Measurements from ENCODE around the gene KAZN.
A peak's percentile ranks its signal among the peaks of the same experiment; 100 is the strongest.

Gene KAZN

DNA sequence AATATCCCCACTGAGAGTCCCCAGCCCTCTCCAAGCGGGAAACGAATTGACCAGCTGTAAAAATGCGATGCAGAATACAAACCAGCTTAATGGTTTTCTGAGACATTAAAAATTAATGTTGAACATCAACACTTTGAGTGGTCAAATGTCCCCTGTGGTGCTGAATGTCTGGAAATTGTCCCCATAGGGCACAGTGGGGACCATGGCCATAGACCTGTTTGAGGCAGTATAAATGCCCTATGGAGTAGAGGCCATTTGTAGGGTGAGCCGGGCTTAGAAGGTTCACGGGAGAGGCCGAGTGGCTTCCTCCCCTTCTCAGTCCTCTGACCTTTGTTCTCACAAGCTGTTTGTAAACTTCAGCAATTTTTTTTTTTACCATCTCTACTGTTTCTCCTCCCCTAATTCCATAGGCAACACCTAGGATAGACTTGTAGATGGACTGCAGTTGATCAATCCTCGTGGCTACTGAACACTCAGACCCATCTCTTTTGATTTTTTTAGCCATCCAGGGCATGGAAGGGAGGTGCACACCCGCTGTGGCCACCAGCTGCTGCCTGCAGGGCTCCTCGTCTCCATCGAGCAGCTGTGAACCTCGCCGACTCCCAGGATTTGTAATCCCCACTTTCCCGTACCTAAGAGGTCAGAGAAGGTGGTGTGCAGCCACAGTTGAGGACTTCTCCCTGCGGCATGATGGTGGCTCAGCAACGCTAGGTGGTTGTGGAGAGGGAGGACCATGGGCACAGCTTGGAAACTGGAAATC, 41.0 kb downstream of the KAZN start:
- no peaks in the 10 kb centered on the region for H3K79me2 ChIP-seq (ENCODE audit: control insufficient read depth, insufficient read depth, low read length, poor library complexity)
- no peaks in the 10 kb centered on the region for H3K36me3 ChIP-seq (ENCODE audit: control insufficient read depth in 1 of 2, insufficient read depth in 2 of 2, low read length in 2 of 2)
- no peak overlapping the region for H3K4me2 ChIP-seq (ENCODE audit: low read length)
- no peak overlapping the region for H2BK120ac ChIP-seq (ENCODE audit: insufficient read depth, low read length, poor library complexity)
- peaks cover 20 to 23% of the 10 kb centered on the region in 2 experiments for H3K4me1 ChIP-seq (ENCODE audit: control insufficient read depth in 1 of 2, insufficient read depth in 2 of 2, low read length in 2 of 2)
- H3K9me3 ChIP-seq (ENCODE audit: insufficient read depth, low read depth, low read length) = no peaks in the 10 kb centered on the region
- no CpG with 5 or more reads among the region's 15 CpGs for WGBS (ENCODE audit: extremely low coverage, insufficient coverage, insufficient read length)
- H3K23ac ChIP-seq (ENCODE audit: low read length) = no peak overlapping the region
- no peak overlapping the region for H3K14ac ChIP-seq (ENCODE audit: low read length)
- H3K4ac ChIP-seq (ENCODE audit: low read depth, low read length) = no peak overlapping the region
- no peak overlapping the region for H4K91ac ChIP-seq (ENCODE audit: low read depth, low read length)
- no peak overlapping the region for H2BK5ac ChIP-seq (ENCODE audit: low read depth, low read length, poor library complexity)
- H2BK12ac ChIP-seq (ENCODE audit: low read length) = no peak overlapping the region
- no peak overlapping the region for H3K9ac ChIP-seq (ENCODE audit: low read length)
- H3K18ac ChIP-seq (ENCODE audit: low read length) = no peak overlapping the region
- H4K12ac ChIP-seq (ENCODE audit: low read depth, low read length) = no peak overlapping the region
- no peak overlapping the region for H2AFZ ChIP-seq (ENCODE audit: insufficient read depth, low read length, poor library complexity)
- H3K27ac ChIP-seq (ENCODE audit: low read depth, low read length) = no peak overlapping the region
- peaks cover 10% of the 10 kb centered on the region for H3K79me1 ChIP-seq (ENCODE audit: low read length)
- no peak for DNase-seq
- no peak overlapping the region for H4K8ac ChIP-seq (ENCODE audit: low read depth, low read length)
- H3K27me3 ChIP-seq (ENCODE audit: insufficient read depth, low read length) = no peaks in the 10 kb centered on the region
- peak overlapping the region; percentile 15 for H2AK5ac ChIP-seq (ENCODE audit: low read length)
- no peak overlapping the region for H3K4me3 ChIP-seq (ENCODE audit: low read depth, low read length)

GRCh38 chr1:14642712-14643111, 44.2 kb downstream of the KAZN start:
- no peak overlapping the region for H3K4me3 ChIP-seq (ENCODE audit: low read depth, low read length)
- H3K9me3 ChIP-seq (ENCODE audit: insufficient read depth, low read depth, low read length) = no peaks in the 10 kb centered on the region
- no peak overlapping the region for H2BK5ac ChIP-seq (ENCODE audit: low read depth, low read length, poor library complexity)
- no peak overlapping the region for H2BK12ac ChIP-seq (ENCODE audit: low read length)
- no peaks in the 10 kb centered on the region for H3K79me1 ChIP-seq (ENCODE audit: low read length)
- no peak for DNase-seq
- no peak overlapping the region for H3K4ac ChIP-seq (ENCODE audit: low read depth, low read length)
- H3K4me1 ChIP-seq (ENCODE audit: control insufficient read depth in 1 of 2, insufficient read depth in 2 of 2, low read length in 2 of 2) = no peaks in the 10 kb centered on the region
- no peak overlapping the region for H3K14ac ChIP-seq (ENCODE audit: low read length)
- WGBS (ENCODE audit: extremely low coverage, insufficient coverage, insufficient read length) = no CpG with 5 or more reads among the region's 3 CpGs
- H3K18ac ChIP-seq (ENCODE audit: low read length) = no peak overlapping the region
- H2AFZ ChIP-seq (ENCODE audit: insufficient read depth, low read length, poor library complexity) = no peak overlapping the region
- no peak overlapping the region for H2BK120ac ChIP-seq (ENCODE audit: insufficient read depth, low read length, poor library complexity)
- no peak overlapping the region for H4K12ac ChIP-seq (ENCODE audit: low read depth, low read length)
- H3K4me2 ChIP-seq (ENCODE audit: low read length) = no peak overlapping the region
- H4K8ac ChIP-seq (ENCODE audit: low read depth, low read length) = no peak overlapping the region
- no peak overlapping the region for H3K27ac ChIP-seq (ENCODE audit: low read depth, low read length)
- H2AK5ac ChIP-seq (ENCODE audit: low read length) = no peak overlapping the region
- no peaks in the 10 kb centered on the region for H3K79me2 ChIP-seq (ENCODE audit: control insufficient read depth, insufficient read depth, low read length, poor library complexity)
- H3K23ac ChIP-seq (ENCODE audit: low read length) = no peak overlapping the region
- no peaks in the 10 kb centered on the region for H3K36me3 ChIP-seq (ENCODE audit: control insufficient read depth in 1 of 2, insufficient read depth in 2 of 2, low read length in 2 of 2)
- no peaks in the 10 kb centered on the region for H3K27me3 ChIP-seq (ENCODE audit: insufficient read depth, low read length)
- no peak overlapping the region for H3K9ac ChIP-seq (ENCODE audit: low read length)
- H4K91ac ChIP-seq (ENCODE audit: low read depth, low read length) = no peak overlapping the region

DNA sequence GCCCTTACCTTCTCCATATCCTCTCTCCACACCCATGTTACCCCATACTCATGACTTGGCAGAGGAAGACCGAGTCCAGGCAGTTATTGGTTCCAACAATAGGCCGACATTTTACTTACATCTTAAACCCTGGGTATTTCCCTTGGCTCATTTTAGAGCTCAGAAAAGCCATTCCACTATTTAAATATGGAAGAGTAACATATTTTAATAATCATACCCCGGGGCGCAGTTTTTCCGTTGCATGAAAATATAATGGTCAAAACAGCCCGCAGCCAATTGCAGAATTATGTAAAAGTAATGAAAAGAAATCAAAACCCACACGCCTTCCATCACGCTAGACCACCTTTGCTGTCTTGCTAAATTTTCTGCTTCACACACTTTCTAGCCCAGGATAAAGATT, 48.5 kb downstream of the KAZN start:
- no peak overlapping the region for H4K91ac ChIP-seq (ENCODE audit: low read depth, low read length)
- no peak overlapping the region for H2AFZ ChIP-seq (ENCODE audit: insufficient read depth, low read length, poor library complexity)
- no peak overlapping the region for H2BK120ac ChIP-seq (ENCODE audit: insufficient read depth, low read length, poor library complexity)
- H2AK5ac ChIP-seq (ENCODE audit: low read length) = no peak overlapping the region
- H2BK5ac ChIP-seq (ENCODE audit: low read depth, low read length, poor library complexity) = no peak overlapping the region
- H3K4me2 ChIP-seq (ENCODE audit: low read length) = no peak overlapping the region
- H3K9me3 ChIP-seq (ENCODE audit: insufficient read depth, low read depth, low read length) = no peaks in the 10 kb centered on the region
- H3K9ac ChIP-seq (ENCODE audit: low read length) = no peak overlapping the region
- H4K12ac ChIP-seq (ENCODE audit: low read depth, low read length) = no peak overlapping the region
- H3K27ac ChIP-seq (ENCODE audit: low read depth, low read length) = no peak overlapping the region
- no peak overlapping the region for H2BK12ac ChIP-seq (ENCODE audit: low read length)
- no peak overlapping the region for H3K23ac ChIP-seq (ENCODE audit: low read length)
- H3K79me2 ChIP-seq (ENCODE audit: control insufficient read depth, insufficient read depth, low read length, poor library complexity) = no peaks in the 10 kb centered on the region
- peaks cover 2 to 4% of the 10 kb centered on the region in 2 experiments for H3K4me1 ChIP-seq (ENCODE audit: control insufficient read depth in 1 of 2, insufficient read depth in 2 of 2, low read length in 2 of 2)
- H3K4me3 ChIP-seq (ENCODE audit: low read depth, low read length) = no peak overlapping the region
- no peak overlapping the region for H4K8ac ChIP-seq (ENCODE audit: low read depth, low read length)
- H3K14ac ChIP-seq (ENCODE audit: low read length) = no peak overlapping the region
- H3K27me3 ChIP-seq (ENCODE audit: insufficient read depth, low read length) = no peaks in the 10 kb centered on the region
- H3K36me3 ChIP-seq (ENCODE audit: control insufficient read depth in 1 of 2, insufficient read depth in 2 of 2, low read length in 2 of 2) = no peaks in the 10 kb centered on the region
- H3K18ac ChIP-seq (ENCODE audit: low read length) = no peak overlapping the region
- no peaks in the 10 kb centered on the region for H3K79me1 ChIP-seq (ENCODE audit: low read length)
- H3K4ac ChIP-seq (ENCODE audit: low read depth, low read length) = no peak overlapping the region
- WGBS (ENCODE audit: extremely low coverage, insufficient coverage, insufficient read length) = no CpG with 5 or more reads among the region's 8 CpGs
- no peak for DNase-seq

DNA sequence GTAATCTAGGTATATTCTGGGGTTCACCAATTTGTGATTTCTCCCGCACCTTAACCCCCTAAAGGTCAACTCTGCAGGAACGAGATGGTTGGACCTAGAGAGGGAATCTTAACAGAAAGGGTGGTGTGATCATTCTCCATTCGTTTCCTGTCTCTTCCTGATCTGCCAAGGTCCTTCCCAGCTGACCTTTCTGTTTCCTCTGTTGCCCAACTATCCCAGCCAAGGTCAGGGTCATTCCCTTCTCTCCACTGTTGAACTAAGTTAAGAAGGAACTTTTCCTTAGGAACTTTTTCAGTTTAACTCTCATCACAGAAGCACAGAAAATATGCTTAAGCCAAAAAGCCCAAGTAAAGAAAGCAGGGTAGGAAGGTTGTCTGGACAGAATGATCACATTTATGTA, 49.3 kb downstream of the KAZN start:
- Histone ChIP-seq H3K4me3 (ENCODE audit: low read depth, low read length) (no peak overlapping the region), H2AFZ (ENCODE audit: insufficient read depth, low read length, poor library complexity) (no peak overlapping the region), H2BK12ac (ENCODE audit: low read length) (no peak overlapping the region), H3K4me1 (ENCODE audit: control insufficient read depth in 1 of 2, insufficient read depth in 2 of 2, low read length in 2 of 2) (peaks cover 2 to 4% of the 10 kb centered on the region in 2 experiments), H3K79me1 (ENCODE audit: low read length) (no peaks in the 10 kb centered on the region), H3K27me3 (ENCODE audit: insufficient read depth, low read length) (no peaks in the 10 kb centered on the region), H3K4me2 (ENCODE audit: low read length) (no peak overlapping the region), H3K23ac (ENCODE audit: low read length) (no peak overlapping the region), H2BK120ac (ENCODE audit: insufficient read depth, low read length, poor library complexity) (no peak overlapping the region), H3K4ac (ENCODE audit: low read depth, low read length) (no peak overlapping the region), H3K9me3 (ENCODE audit: insufficient read depth, low read depth, low read length) (no peaks in the 10 kb centered on the region), H3K36me3 (ENCODE audit: control insufficient read depth in 1 of 2, insufficient read depth in 2 of 2, low read length in 2 of 2) (no peaks in the 10 kb centered on the region), H3K9ac (ENCODE audit: low read length) (no peak overlapping the region), H3K79me2 (ENCODE audit: control insufficient read depth, insufficient read depth, low read length, poor library complexity) (no peaks in the 10 kb centered on the region), H4K12ac (ENCODE audit: low read depth, low read length) (no peak overlapping the region), H3K18ac (ENCODE audit: low read length) (no peak overlapping the region), H4K8ac (ENCODE audit: low read depth, low read length) (no peak overlapping the region), H4K91ac (ENCODE audit: low read depth, low read length) (no peak overlapping the region), H3K27ac (ENCODE audit: low read depth, low read length) (no peak overlapping the region), H2BK5ac (ENCODE audit: low read depth, low read length, poor library complexity) (no peak overlapping the region), H3K14ac (ENCODE audit: low read length) (no peak overlapping the region), H2AK5ac (ENCODE audit: low read length) (no peak overlapping the region)
- no CpG with 5 or more reads among the region's 3 CpGs for WGBS (ENCODE audit: extremely low coverage, insufficient coverage, insufficient read length)
- DNase-seq = no peak
